ENCODE measurements around the gene FRMD5. TPM values are rescaled to one million over a fixed set of nuclear protein-coding genes. Genes with fewer than 3 reads are reported as not detected.

Gene FRMD5
- total RNA-seq: 3.3 and 3.8 TPM in 2 replicates
- 0.51 and 1.1 TPM in 2 replicates for polyA plus RNA-seq

DNA sequence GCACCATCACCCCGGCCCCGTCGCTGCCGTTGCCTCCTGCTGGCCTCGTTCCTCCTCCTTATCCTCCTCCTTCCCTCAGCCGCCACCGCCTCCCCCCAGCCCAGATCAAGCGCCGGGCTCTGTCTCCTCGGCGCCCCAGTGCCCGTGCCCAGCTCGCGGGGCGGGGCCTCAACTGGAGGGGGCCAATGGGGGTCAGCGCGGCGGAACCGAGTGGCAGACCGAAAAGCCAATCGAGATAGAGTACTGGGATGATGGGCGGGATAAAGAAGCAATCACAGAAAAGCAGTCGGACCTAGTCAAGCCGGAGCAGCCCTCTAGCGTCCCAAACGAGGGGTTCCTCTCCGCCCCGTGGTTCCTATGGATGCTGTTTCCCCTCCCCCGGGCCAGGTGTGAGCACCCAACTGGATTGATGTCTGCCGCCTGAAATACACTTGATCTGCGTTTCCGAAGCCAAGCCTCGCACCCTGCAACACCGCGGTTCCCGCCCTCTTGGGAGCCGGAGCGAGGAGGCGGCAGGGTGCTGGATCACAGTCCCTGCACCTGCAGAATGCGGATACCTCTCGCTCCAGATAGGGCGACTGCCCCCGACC is at the start of gene FRMD5:
TSS of gene FRMD5 (minus strand) at position 121 of the 590 bp plus-strand sequence.
- H3K79me2 ChIP-seq: peaks cover 11% of the 10 kb centered on the region
- peak within 1 kb of the TSS; percentile 93 for H3K4me2 ChIP-seq
- H3K27me3 ChIP-seq: peaks cover 16% of the 10 kb centered on the region
- H3K4me3 ChIP-seq: peak within 1 kb of the TSS; percentile 60
- no peaks in the 10 kb centered on the region for H3K36me3 ChIP-seq (replicated peaks; ENCODE audit: insufficient read depth, low read depth)
- no peaks in the 10 kb centered on the region for H3K9me3 ChIP-seq (ENCODE audit: low read depth)
- WGBS (ENCODE audit: low lambda C conversion rate, missing lambda C conversion rate): 1% methylated on average over 38 of the region's 43 CpGs
- no peak for TF ChIP-seq EZH2phosphoT487 (IDR thresholded peaks at IDR 0.05; ENCODE audit: low read depth, severe bottlenecking, unreplicated experiment)
- TF ChIP-seq, protein P1, sequence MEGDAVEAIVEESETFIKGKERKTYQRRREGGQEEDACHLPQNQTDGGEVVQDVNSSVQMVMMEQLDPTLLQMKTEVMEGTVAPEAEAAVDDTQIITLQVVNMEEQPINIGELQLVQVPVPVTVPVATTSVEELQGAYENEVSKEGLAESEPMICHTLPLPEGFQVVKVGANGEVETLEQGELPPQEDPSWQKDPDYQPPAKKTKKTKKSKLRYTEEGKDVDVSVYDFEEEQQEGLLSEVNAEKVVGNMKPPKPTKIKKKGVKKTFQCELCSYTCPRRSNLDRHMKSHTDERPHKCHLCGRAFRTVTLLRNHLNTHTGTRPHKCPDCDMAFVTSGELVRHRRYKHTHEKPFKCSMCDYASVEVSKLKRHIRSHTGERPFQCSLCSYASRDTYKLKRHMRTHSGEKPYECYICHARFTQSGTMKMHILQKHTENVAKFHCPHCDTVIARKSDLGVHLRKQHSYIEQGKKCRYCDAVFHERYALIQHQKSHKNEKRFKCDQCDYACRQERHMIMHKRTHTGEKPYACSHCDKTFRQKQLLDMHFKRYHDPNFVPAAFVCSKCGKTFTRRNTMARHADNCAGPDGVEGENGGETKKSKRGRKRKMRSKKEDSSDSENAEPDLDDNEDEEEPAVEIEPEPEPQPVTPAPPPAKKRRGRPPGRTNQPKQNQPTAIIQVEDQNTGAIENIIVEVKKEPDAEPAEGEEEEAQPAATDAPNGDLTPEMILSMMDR (IDR thresholded peaks at IDR 0.05; ENCODE audit: poor library complexity): peak; percentile 32
- no peaks in the 10 kb centered on the region for H3K9me2 ChIP-seq (replicated peaks; ENCODE audit: insufficient read depth)
- H3K4me1 ChIP-seq (ENCODE audit: insufficient read depth): no peaks in the 10 kb centered on the region
- peak; percentile 95 for DNase-seq (ENCODE audit: low spot score)
- H2AFZ ChIP-seq: peak within 1 kb of the TSS; percentile 62
- H4K20me1 ChIP-seq (ENCODE audit: insufficient read depth, poor library complexity, severe bottlenecking): no peaks in the 10 kb centered on the region
- H3K27ac ChIP-seq: peak within 1 kb of the TSS; percentile 50

- no peak overlapping the region for H3K4me3 ChIP-seq
- no peaks in the 10 kb centered on the region for H4K20me1 ChIP-seq (ENCODE audit: insufficient read depth, poor library complexity, severe bottlenecking)
- H3K27me3 ChIP-seq: no peaks in the 10 kb centered on the region
- H3K4me2 ChIP-seq: no peak overlapping the region
- no peaks in the 10 kb centered on the region for H3K36me3 ChIP-seq (replicated peaks; ENCODE audit: insufficient read depth, low read depth)
- TF ChIP-seq EZH2 (IDR thresholded peaks at IDR 0.05; ENCODE audit: borderline replicate concordance) (no peak), EZH2phosphoT487 (IDR thresholded peaks at IDR 0.05; ENCODE audit: low read depth, severe bottlenecking, unreplicated experiment) (no peak)
- TF ChIP-seq, protein P1 (IDR thresholded peaks at IDR 0.05; ENCODE audit: poor library complexity): peak; percentile 6
- H3K27ac ChIP-seq: no peak overlapping the region
- H3K79me2 ChIP-seq: no peaks in the 10 kb centered on the region
- H3K9me2 ChIP-seq (replicated peaks; ENCODE audit: insufficient read depth): no peaks in the 10 kb centered on the region
- H3K9me3 ChIP-seq (ENCODE audit: low read depth): no peaks in the 10 kb centered on the region
- 82% methylated on average over 3 of the region's 3 CpGs for WGBS (ENCODE audit: low lambda C conversion rate, missing lambda C conversion rate)
- DNase-seq (ENCODE audit: low spot score): no peak
- no peaks in the 10 kb centered on the region for H3K4me1 ChIP-seq (ENCODE audit: insufficient read depth)
- no peak overlapping the region for H2AFZ ChIP-seq
Measured at GRCh38 chr15:44243829-44244228, 48.8 kb upstream of the FRMD5 start.

DNA sequence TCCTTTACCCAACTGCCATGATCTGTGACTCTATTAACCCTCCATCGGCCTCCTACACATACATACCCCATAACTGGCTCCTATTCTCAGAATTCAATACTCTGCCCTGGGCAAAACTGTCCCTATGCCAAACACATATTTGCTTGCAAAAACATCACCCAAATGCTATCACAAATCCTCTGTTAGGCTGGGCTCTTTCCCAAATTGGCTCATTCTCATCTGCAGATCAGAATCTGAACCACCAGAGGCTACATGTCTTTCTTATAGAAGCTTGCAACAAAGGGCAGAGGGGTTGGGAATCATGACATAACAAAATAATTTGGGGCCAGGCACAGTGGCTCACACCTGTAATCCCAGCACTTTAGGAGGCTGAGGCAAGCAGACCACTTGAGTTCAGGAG is 48.1 kb upstream of the FRMD5 start:
- DNase-seq (ENCODE audit: low spot score): no peak
- H3K9me3 ChIP-seq (ENCODE audit: low read depth): no peaks in the 10 kb centered on the region
- no peaks in the 10 kb centered on the region for H3K79me2 ChIP-seq
- no peaks in the 10 kb centered on the region for H4K20me1 ChIP-seq (ENCODE audit: insufficient read depth, poor library complexity, severe bottlenecking)
- no peaks in the 10 kb centered on the region for H3K9me2 ChIP-seq (replicated peaks; ENCODE audit: insufficient read depth)
- WGBS (ENCODE audit: low lambda C conversion rate, missing lambda C conversion rate): 90% methylated on average over 1 of the region's 1 CpG
- H3K4me1 ChIP-seq (ENCODE audit: insufficient read depth): no peaks in the 10 kb centered on the region
- no peak overlapping the region for H3K27ac ChIP-seq
- H3K4me3 ChIP-seq: no peak overlapping the region
- TF ChIP-seq EZH2 (IDR thresholded peaks at IDR 0.05; ENCODE audit: borderline replicate concordance) (no peak), EZH2phosphoT487 (IDR thresholded peaks at IDR 0.05; ENCODE audit: low read depth, severe bottlenecking, unreplicated experiment) (no peak)
- TF ChIP-seq, protein P1 (IDR thresholded peaks at IDR 0.05; ENCODE audit: poor library complexity): no peak
- no peaks in the 10 kb centered on the region for H3K36me3 ChIP-seq (replicated peaks; ENCODE audit: insufficient read depth, low read depth)
- no peak overlapping the region for H2AFZ ChIP-seq
- H3K27me3 ChIP-seq: no peaks in the 10 kb centered on the region
- no peak overlapping the region for H3K4me2 ChIP-seq
